Coronary artery (tissue), 2 donors: Measurements from ENCODE around the gene ITGA7.

Experiments used
- DNase-seq: peaks from one replicate; pipeline ENCODE4 v3.0.0-alpha.2; 2017; ENCODE audit warnings: low spot score
- H3K27ac ChIP-seq, 2 donors: fragments of 200-600 bp; sonication (generic); one replicate each; pipeline ENCODE4 v1.5.1; 2016 to 2019
- H3K4me3 ChIP-seq: fragments of 200-600 bp; sonication (generic); 2 replicates; pipeline ENCODE4 v1.5.1; 2016; ENCODE audit warnings: mild to moderate bottlenecking, moderate library complexity
- TF ChIP-seq, protein P1 (sequence below): fragments of 200-600 bp; sonication (generic); IDR thresholded peaks from one replicate; pipeline ENCODE4 v1.5.1; 2019; ENCODE audit warnings: antibody characterized with exemption

Gene ITGA7, protein sequence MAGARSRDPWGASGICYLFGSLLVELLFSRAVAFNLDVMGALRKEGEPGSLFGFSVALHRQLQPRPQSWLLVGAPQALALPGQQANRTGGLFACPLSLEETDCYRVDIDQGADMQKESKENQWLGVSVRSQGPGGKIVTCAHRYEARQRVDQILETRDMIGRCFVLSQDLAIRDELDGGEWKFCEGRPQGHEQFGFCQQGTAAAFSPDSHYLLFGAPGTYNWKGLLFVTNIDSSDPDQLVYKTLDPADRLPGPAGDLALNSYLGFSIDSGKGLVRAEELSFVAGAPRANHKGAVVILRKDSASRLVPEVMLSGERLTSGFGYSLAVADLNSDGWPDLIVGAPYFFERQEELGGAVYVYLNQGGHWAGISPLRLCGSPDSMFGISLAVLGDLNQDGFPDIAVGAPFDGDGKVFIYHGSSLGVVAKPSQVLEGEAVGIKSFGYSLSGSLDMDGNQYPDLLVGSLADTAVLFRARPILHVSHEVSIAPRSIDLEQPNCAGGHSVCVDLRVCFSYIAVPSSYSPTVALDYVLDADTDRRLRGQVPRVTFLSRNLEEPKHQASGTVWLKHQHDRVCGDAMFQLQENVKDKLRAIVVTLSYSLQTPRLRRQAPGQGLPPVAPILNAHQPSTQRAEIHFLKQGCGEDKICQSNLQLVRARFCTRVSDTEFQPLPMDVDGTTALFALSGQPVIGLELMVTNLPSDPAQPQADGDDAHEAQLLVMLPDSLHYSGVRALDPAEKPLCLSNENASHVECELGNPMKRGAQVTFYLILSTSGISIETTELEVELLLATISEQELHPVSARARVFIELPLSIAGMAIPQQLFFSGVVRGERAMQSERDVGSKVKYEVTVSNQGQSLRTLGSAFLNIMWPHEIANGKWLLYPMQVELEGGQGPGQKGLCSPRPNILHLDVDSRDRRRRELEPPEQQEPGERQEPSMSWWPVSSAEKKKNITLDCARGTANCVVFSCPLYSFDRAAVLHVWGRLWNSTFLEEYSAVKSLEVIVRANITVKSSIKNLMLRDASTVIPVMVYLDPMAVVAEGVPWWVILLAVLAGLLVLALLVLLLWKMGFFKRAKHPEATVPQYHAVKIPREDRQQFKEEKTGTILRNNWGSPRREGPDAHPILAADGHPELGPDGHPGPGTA

GRCh38 chr12:55707841-55708694 is at the start of gene ITGA7:
Gene ITGA7, minus strand, starts transcription at chr12:55707904. Its CDS starts 222 bp downstream, at chr12:55707682.
- Histone ChIP-seq H3K27ac (peak within 1 kb of the TSS; percentile 76 to 98), H3K4me3 (peak within 1 kb of the TSS; percentile 88)
- DNase-seq, result peak; percentile 92
- TF ChIP-seq, protein P1, sequence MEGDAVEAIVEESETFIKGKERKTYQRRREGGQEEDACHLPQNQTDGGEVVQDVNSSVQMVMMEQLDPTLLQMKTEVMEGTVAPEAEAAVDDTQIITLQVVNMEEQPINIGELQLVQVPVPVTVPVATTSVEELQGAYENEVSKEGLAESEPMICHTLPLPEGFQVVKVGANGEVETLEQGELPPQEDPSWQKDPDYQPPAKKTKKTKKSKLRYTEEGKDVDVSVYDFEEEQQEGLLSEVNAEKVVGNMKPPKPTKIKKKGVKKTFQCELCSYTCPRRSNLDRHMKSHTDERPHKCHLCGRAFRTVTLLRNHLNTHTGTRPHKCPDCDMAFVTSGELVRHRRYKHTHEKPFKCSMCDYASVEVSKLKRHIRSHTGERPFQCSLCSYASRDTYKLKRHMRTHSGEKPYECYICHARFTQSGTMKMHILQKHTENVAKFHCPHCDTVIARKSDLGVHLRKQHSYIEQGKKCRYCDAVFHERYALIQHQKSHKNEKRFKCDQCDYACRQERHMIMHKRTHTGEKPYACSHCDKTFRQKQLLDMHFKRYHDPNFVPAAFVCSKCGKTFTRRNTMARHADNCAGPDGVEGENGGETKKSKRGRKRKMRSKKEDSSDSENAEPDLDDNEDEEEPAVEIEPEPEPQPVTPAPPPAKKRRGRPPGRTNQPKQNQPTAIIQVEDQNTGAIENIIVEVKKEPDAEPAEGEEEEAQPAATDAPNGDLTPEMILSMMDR, result no peak

DNA sequence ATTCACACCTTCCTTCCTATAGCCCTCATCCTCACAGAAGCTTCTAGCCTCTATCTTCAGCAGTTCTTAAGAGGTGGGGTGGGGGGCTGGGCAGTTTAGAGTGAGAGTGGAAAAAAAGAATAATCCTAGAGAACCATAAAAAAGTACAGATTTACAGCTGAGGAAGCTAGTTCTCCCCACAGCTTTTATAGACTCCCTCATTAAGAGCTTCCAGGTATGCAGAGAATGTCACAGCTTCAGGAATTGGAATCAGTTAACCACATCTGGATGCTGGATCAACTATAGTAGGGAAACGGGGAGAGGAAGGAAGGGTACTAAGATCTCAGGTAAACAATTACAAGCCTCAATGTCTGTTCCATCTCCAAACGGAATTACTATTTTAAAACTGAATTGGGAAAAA is 47.5 kb upstream of the ITGA7 start:
- TF ChIP-seq, protein P1, result no peak
- Histone ChIP-seq H3K4me3 (no peak overlapping the region), H3K27ac (no peak overlapping the region)
- DNase-seq, result no peak

GRCh38 chr12:55748230-55748993 is 40.7 kb upstream of the ITGA7 start:
- H3K27ac ChIP-seq, result no peak overlapping the region

GRCh38 chr12:55746913-55747231 is 39.2 kb upstream of the ITGA7 start:
- TF ChIP-seq, protein P1, result no peak
- no peak for DNase-seq
- peak overlapping the region in 1 of 2 donors; percentile 20 for H3K27ac ChIP-seq
- no peak overlapping the region for H3K4me3 ChIP-seq

More at GRCh38 chr12:55748230-55748993, 40.7 kb upstream of the ITGA7 start:
- TF ChIP-seq, protein P1, result no peak
- no peak for DNase-seq
- no peak overlapping the region for H3K4me3 ChIP-seq

- DNase-seq, result no peak
- TF ChIP-seq, protein P1, result no peak
- peak overlapping the region; percentile 25 to 68 for H3K27ac ChIP-seq
- no peak overlapping the region for H3K4me3 ChIP-seq
Measured at GRCh38 chr12:55746174-55746912, 38.6 kb upstream of the ITGA7 start.
